ENCODE measurements around the gene CDC42EP1. TPM values are rescaled to one million over a fixed set of nuclear protein-coding genes. Genes with fewer than 3 reads are reported as not detected.

The CDC42EP1 gene
- total RNA-seq: 10 to 100 TPM; 11.3 to 24.5 (median 11.7) TPM

- no peak for TF ChIP-seq CTCF (IDR thresholded peaks at IDR 0.05; ENCODE audit: low read depth)
Observed at GRCh38 chr22:37559901-37560607, at the start of gene CDC42EP1. CDC42EP1 (plus strand) TSS chr22:37560480; CDS start chr22:37566350, 5,870 bp downstream.

- TF ChIP-seq CTCF (IDR thresholded peaks at IDR 0.05; ENCODE audit: low read depth): no peak
Observed at GRCh38 chr22:37511395-37512104, 48.7 kb upstream of the CDC42EP1 start.

- no peak for TF ChIP-seq CTCF (IDR thresholded peaks at IDR 0.05; ENCODE audit: low read depth)
Observed at GRCh38 chr22:37514526-37515051, 45.7 kb upstream of the CDC42EP1 start.

- no peak for TF ChIP-seq CTCF (IDR thresholded peaks at IDR 0.05; ENCODE audit: low read depth)
Observed at GRCh38 chr22:37515901-37516300, 44.4 kb upstream of the CDC42EP1 start.

GRCh38 chr22:37516456-37516855, 43.8 kb upstream of the CDC42EP1 start:
- TF ChIP-seq CTCF (IDR thresholded peaks at IDR 0.05; ENCODE audit: low read depth): no peak

- no peak for TF ChIP-seq CTCF (IDR thresholded peaks at IDR 0.05; ENCODE audit: low read depth)
Observed at GRCh38 chr22:37517826-37518450, 42.3 kb upstream of the CDC42EP1 start.

Data from subcutaneous adipose tissue (tissue), 4 donors.